Measurements from ENCODE around the gene DDX54.

DDX54 gene

DNA sequence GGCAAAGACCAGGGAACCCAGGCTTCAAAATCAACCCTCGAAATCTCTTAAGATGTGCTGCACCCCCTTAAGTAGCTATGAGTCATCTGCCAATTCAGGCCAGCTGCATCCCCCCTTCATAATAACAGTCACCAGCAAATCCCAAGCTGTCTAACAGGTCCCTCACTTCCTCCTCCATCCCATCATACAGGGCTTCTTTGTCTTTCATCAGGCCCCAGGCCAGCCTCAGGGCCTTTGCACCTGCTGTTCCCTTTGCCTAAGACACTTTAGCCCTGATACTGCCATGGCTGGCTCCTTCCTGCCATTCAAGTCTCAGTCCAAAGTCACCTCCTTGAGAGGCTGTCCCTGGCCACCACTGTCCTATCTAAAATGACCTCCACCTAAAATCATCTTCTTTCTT lies 53.7 kb downstream of the DDX54 start:
- TF ChIP-seq, protein P1, sequence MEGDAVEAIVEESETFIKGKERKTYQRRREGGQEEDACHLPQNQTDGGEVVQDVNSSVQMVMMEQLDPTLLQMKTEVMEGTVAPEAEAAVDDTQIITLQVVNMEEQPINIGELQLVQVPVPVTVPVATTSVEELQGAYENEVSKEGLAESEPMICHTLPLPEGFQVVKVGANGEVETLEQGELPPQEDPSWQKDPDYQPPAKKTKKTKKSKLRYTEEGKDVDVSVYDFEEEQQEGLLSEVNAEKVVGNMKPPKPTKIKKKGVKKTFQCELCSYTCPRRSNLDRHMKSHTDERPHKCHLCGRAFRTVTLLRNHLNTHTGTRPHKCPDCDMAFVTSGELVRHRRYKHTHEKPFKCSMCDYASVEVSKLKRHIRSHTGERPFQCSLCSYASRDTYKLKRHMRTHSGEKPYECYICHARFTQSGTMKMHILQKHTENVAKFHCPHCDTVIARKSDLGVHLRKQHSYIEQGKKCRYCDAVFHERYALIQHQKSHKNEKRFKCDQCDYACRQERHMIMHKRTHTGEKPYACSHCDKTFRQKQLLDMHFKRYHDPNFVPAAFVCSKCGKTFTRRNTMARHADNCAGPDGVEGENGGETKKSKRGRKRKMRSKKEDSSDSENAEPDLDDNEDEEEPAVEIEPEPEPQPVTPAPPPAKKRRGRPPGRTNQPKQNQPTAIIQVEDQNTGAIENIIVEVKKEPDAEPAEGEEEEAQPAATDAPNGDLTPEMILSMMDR (IDR thresholded peaks at IDR 0.05; ENCODE audit: low read depth, low read length, missing control alignments) = no peak
- no peak overlapping the region for H3K4me3 ChIP-seq (replicated peaks; ENCODE audit: low read depth, low read length)
- no peak for DNase-seq (ENCODE audit: extremely low read depth, low read depth)

DNA sequence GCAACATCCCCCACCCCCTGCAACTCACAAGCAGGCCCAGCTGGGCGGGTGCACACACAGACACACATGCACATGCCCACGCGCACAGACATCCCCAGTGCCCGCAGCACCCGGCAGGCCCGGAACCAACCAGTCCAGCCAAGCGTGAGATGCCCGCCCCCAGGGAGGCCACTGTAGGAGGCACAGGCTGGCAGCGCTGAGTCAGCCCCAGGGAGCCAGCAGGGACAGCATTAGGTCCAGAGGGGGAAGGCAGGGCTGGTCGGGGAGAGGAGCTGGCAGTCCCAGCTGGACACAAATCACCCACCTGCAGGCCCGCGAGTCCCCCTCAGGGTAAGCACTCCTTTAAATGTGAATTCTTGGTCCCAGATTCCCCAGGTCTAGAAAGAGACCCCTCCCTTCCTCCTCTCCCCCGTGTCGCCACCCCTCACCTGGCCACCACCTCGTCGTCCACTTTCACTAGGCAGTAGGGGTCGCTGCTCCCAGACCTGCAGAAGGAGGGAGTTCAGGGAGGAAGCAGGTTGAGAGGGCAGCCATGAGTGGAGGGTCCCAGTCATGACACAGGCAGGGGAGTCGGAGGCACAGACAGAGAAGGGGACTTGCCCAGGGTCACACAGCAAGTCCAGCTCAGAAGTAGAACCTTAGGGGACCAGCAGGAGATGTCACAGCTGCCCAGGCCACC lies 54.7 kb downstream of the DDX54 start:
- DNase-seq (ENCODE audit: extremely low read depth, low read depth) = no peak
- no peak overlapping the region for H3K4me3 ChIP-seq (replicated peaks; ENCODE audit: low read depth, low read length)

DNA sequence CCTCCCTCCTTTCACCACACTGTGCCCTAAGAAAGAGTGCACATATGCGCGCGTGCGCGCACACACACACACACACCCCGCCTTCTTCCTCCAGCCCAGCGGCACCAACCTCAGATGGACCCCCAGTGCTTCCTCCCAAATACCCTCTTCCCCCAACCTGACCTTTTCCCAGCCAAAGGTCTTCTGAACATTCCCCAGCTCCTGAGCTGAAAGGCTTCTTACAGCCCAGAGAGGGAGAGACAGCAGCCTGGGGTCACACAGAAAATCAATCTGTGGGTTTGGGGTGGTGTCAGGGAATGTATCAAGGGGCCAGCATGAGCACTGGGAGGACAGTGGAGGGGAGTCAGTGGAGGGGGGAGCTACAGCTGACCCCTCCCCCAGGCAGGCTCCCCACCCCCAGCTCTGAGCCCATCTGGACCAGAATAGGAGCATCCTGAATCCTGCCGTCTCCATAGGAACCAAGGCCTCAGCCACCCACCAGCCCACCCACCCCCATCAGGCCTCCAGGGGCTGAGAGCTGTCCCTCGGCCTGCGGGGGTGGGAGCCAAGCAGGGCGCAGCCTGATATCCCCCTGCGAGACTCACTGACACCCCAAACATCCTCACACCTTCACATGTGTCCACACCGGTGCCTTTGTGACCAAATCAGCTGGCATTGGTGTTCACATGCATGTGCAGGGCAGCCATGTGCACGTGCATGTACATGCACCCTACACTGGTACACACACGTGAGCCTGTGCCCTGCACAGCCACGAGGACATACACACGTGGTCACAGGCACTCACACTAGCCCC lies 55.4 kb downstream of the DDX54 start:
- DNase-seq (ENCODE audit: extremely low read depth, low read depth) = no peak
- H3K4me3 ChIP-seq (replicated peaks; ENCODE audit: low read depth, low read length) = no peak overlapping the region
- TF ChIP-seq, protein P1 (IDR thresholded peaks at IDR 0.05; ENCODE audit: low read depth, low read length, missing control alignments) = no peak

More for the DNA sequence above, 54.7 kb downstream of the DDX54 start:
- TF ChIP-seq, protein P1 (IDR thresholded peaks at IDR 0.05; ENCODE audit: low read depth, low read length, missing control alignments) = peak; percentile 34

DNA sequence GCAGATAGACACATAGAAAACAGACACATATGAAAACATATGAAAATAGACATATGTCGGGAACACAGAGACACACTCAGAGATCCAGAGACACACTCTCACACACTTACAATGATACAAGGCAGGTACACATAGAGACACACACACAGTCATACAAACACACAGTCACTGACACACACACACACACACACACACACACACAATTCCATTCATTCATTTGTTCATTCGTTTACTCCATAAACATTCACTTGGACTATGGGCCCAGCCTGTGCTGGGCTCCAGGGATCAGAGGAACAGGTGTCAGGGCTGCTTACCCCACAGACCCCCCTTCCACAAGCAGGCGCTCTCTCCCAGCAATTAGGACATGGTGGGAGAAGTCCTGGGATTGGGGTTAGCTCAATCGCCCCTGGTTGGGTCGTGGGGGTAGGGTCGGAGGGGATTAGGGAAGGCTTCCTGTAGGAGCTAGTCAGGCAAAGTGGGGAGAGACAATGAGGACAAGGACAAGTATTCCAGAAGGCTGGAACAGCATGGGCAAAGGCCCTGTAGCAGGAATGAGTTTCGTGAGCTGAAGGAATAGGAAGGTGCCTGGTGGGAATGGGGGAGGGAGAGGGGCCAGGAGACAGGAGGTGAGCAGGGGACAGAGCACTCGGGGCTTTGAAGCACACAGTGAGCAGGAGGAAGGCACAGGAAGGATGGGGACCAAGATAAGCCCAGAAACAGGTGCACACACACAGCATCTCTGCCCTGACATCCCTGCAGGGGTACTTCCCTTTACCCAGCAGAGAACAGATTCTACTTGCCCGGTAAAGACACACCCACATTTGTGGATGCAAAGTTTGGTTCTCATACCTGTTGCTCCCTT lies 56.2 kb downstream of the DDX54 start:
- no peak for DNase-seq (ENCODE audit: extremely low read depth, low read depth)
- TF ChIP-seq, protein P1 (IDR thresholded peaks at IDR 0.05; ENCODE audit: low read depth, low read length, missing control alignments) = no peak
- H3K4me3 ChIP-seq (replicated peaks; ENCODE audit: low read depth, low read length) = no peak overlapping the region

DNA sequence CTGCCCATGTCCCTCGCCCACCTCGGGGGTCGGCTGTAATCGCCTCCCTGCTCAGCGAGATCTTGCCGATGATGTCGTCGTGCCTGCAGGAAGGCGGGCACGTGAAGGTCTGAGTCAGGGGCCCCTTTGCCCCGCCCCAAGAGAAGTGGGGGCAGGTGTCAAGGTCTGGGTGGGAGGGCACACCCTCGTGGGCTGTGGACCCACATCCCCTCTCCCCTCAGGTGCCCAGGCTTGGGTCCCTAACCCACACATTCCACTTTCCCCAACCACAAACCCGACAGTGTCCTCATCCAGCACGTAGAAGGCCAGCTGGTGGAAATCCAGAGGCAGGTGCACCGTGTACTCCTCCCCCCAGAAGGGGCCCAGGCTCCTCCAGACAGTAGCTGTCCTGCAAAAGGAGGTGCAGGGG lies 57.5 kb downstream of the DDX54 start:
- DNase-seq (ENCODE audit: extremely low read depth, low read depth) = no peak

More for the DNA sequence above, 57.5 kb downstream of the DDX54 start:
- no peak overlapping the region for H3K4me3 ChIP-seq (replicated peaks; ENCODE audit: low read depth, low read length)
- TF ChIP-seq, protein P1 (IDR thresholded peaks at IDR 0.05; ENCODE audit: low read depth, low read length, missing control alignments) = no peak

Measured in HFF-Myc (cell line).